HG03457 (cell line): ENCODE measurements around the gene EIF4G1.
A peak's percentile ranks its signal among the peaks of the same experiment; 100 is the strongest.
"Not testable (repeated sequence)": the region's sequence is repeated elsewhere in the genome, so short reads cannot be mapped to it uniquely, and the experiment has no call there.

Experiments
- ATAC-seq: cut with Tn5 transposase; IDR thresholded peaks from one replicate; pipeline ENCODE4 v1.9.1; 2021; ENCODE audit warnings: moderate number of reproducible peaks; ENCODE audit not compliant: unreplicated experiment

The EIF4G1 gene, protein sequence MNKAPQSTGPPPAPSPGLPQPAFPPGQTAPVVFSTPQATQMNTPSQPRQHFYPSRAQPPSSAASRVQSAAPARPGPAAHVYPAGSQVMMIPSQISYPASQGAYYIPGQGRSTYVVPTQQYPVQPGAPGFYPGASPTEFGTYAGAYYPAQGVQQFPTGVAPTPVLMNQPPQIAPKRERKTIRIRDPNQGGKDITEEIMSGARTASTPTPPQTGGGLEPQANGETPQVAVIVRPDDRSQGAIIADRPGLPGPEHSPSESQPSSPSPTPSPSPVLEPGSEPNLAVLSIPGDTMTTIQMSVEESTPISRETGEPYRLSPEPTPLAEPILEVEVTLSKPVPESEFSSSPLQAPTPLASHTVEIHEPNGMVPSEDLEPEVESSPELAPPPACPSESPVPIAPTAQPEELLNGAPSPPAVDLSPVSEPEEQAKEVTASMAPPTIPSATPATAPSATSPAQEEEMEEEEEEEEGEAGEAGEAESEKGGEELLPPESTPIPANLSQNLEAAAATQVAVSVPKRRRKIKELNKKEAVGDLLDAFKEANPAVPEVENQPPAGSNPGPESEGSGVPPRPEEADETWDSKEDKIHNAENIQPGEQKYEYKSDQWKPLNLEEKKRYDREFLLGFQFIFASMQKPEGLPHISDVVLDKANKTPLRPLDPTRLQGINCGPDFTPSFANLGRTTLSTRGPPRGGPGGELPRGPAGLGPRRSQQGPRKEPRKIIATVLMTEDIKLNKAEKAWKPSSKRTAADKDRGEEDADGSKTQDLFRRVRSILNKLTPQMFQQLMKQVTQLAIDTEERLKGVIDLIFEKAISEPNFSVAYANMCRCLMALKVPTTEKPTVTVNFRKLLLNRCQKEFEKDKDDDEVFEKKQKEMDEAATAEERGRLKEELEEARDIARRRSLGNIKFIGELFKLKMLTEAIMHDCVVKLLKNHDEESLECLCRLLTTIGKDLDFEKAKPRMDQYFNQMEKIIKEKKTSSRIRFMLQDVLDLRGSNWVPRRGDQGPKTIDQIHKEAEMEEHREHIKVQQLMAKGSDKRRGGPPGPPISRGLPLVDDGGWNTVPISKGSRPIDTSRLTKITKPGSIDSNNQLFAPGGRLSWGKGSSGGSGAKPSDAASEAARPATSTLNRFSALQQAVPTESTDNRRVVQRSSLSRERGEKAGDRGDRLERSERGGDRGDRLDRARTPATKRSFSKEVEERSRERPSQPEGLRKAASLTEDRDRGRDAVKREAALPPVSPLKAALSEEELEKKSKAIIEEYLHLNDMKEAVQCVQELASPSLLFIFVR (N-terminal part only)

DNA sequence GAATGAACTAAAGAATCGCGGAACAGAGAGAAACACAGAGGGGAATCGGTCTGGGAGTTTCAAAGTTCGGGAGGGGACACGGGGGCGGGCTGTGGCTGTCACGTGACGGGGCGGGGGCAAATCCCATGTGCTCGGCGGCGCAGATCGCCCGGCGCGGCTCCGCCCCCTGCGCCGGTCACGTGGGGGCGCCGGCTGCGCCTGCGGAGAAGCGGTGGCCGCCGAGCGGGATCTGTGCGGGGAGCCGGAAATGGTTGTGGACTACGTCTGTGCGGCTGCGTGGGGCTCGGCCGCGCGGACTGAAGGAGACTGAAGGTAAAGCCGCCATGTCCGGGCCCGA is at the start of gene EIF4G1:
Gene EIF4G1 (plus strand): TSS at position 244 of the 337 bp plus-strand sequence. CDS start 1,191 bp downstream, outside the sequence.
- ATAC-seq: peak; percentile 71

DNA sequence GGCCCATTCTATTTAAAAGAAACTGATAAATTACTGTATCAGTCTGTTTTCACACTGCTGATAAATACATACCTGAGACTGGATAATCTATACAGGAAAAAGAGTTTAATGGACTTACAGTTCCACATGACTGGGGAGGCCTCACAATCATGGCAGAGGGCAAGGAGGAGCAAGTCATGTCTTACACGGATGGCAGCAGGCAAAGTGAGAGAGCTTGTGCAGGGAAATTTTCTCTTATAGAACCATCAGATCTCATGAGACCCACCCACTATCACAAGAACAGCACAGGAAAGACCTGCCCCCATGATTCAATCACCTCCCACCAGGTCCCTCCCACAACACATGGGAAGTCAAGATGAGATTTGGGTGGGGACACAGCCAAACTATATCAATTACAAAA is 47.2 kb upstream of the EIF4G1 start:
- not testable (repeated sequence) for ATAC-seq

DNA sequence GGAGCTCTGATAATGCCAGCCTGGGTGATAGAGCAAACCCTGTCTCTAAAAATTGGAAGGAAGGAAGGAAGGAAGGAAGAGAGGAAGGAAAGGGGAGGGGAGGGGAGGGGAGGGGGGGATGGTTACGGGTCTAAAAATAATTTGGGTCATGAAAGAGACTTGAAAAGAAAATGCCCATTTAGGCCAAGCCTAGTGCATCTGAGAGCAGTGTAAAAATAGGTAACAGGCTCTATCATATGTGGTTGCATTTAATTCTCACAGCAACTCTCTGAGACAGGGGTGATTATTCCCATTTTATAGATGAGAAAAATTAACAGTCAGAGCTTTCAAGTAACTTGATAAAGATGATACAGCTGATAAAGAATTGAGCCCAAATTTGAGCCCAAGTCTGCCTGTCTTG is 42.1 kb upstream of the EIF4G1 start:
- no peak for ATAC-seq

DNA sequence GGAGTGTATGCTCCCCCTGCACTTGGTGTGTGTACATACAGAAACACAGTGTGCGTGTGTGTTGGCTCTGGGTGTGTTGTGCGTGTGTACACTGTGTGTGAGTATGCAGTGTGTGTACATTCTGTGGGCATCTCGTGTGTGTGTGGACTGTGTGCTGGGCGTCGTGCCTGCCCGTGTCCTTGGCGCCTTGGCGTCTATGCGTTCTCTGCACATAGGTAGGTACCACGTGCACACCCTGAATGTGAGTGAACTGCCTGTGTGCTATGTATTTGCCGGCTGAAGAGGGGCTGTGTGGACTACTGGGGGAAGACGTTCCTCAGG is 39.1 kb upstream of the EIF4G1 start:
- ATAC-seq: no peak

DNA sequence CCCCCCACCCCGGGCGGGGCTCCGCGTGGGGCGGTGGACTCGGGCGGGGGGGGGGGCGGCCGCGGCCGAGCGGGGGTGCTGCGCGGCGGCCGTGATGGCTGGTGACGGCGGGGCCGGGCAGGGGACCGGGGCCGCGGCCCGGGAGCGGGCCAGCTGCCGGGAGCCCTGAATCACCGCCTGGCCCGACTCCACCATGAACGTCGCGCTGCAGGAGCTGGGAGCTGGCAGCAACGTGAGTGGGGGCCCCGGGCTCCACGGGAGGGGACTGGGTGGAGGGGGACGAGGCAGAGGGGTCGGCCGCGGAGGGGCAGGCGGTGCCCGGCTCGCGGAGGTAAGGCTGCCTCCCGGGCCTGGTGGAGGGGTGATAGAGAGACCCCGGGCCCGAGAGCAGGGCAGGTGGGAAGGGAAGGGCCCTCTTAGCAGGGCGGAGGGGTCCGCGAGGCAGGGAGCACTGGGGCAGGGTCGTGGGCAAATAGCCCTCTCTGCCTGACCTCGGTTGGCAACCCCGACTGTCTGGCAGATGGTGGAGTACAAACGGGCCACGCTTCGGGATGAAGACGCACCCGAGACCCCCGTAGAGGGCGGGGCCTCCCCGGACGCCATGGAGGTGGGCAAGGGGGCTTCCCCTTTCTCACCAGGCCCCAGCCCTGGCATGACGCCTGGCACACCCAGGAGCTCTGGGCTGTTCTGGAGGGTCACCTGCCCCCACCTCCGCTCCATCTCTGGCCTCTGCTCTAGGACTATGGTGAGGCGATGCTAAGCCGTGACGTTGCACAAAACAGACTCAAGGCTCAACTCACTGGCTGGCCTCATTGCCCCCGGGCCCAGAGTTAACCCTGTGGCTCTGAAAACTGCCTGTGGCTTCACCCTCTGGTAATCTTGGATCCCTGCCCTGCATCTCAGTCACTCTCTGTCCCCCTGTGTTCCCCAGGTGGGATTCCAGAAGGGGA is 38.2 kb upstream of the EIF4G1 start, which contains the start of gene ECE2:
Gene ECE2 (plus strand): TSS at position 62 of the 950 bp plus-strand sequence. CDS start 132 bp downstream, at position 194.
- no peak for ATAC-seq

DNA sequence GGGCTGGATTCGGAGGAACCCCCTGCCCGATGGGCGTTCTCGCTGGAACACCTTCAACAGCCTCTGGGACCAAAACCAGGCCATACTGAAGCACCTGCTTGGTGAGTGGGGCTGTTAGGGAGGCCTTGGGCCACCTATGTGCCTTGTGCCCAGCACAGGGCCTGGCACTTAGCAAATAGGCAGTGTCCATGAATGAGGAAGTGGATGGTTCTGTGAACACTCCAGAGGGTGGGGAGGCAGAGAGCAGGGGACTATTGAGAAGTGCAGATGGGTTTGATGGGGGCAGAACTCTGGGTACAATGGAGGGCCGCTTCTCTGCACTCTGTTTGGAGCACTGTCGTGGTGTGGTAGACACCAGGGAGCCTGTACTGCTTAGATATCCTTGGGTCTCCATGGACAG is 37.0 kb upstream of the EIF4G1 start:
- ATAC-seq: no peak

DNA sequence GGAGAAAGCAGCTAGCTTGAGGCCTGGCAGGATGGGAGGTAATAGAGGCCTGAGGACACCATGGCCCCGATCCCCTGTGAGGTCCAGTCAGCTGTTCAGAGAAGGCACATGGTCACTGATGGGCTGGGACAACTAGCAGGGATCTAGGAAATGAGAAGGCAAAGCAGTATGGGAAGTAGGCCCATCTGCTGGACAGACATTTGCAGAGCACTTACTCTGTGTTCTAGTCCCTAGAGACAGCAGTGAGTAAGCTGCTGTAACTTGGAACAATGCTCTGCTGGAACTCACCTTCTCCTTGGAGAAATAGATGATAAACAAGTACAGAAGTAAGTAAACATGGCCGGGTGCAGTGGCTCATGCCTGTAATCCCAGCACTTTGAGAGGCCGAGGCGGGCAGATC is 31.5 kb upstream of the EIF4G1 start:
- ATAC-seq: no peak

DNA sequence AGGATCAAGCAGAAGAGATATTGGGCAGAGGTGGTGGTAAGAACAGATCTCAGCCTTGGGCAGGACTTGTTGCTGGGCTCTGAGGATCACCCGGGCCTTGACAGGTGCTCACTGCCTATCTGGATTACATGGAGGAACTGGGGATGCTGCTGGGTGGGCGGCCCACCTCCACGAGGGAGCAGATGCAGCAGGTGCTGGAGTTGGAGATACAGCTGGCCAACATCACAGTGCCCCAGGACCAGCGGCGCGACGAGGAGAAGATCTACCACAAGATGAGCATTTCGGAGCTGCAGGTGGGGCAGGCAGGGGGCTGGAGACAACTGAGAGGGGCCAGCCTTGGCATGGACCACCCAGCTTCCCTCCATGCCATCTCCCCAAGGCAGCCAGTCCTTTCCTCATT is 30.7 kb upstream of the EIF4G1 start:
- no peak for ATAC-seq

DNA sequence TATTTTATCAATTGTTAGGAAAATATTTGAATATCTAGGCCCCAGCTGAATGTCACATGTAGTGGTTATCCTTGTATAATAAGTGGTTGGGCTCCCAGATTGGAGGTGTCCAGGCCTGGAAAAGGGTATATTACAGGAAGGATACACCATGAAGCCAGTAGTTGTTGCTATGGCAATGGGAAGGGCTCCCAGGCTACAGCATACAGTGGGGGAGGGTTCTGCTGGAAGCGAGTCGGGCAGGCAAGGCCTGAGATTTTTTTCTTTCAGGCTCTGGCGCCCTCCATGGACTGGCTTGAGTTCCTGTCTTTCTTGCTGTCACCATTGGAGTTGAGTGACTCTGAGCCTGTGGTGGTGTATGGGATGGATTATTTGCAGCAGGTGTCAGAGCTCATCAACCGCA is 29.7 kb upstream of the EIF4G1 start:
- ATAC-seq: no peak

DNA sequence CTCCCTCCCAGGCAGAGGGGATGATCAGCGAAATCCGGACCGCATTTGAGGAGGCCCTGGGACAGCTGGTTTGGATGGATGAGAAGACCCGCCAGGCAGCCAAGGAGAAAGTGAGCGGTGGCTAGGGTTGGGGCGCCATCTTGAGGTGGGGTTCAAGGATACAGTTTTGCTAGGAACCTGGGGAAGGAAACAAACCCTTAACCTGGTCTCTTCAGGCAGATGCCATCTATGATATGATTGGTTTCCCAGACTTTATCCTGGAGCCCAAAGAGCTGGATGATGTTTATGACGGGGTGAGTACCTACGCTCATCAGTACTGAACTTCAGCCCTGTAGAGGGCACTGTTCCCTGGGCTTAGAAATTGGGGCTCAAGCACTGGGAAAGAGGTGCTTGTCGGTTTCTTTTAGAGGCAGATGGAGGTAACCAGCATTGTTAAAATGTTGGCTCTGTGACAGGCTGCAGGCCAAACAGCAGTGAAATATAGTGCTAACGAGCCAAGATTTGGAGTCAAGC is 24.9 kb upstream of the EIF4G1 start:
- ATAC-seq: no peak

DNA sequence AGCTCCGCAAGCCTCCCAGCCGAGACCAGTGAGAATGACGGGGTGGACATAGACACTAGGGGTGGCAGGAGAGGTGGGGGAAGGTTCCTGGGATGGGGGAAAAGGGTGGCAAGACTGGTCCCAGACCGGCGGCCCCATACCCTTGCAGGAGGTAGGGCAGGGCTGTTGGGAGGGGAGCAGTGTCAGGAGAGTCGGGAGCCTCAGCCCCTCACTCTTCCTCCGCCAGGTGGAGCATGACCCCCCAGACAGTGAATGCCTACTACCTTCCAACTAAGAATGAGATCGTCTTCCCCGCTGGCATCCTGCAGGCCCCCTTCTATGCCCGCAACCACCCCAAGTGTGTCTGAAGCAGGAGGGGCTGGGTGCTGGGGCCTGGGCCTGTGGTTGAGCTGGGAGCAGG is 24.1 kb upstream of the EIF4G1 start:
- no peak for ATAC-seq

DNA sequence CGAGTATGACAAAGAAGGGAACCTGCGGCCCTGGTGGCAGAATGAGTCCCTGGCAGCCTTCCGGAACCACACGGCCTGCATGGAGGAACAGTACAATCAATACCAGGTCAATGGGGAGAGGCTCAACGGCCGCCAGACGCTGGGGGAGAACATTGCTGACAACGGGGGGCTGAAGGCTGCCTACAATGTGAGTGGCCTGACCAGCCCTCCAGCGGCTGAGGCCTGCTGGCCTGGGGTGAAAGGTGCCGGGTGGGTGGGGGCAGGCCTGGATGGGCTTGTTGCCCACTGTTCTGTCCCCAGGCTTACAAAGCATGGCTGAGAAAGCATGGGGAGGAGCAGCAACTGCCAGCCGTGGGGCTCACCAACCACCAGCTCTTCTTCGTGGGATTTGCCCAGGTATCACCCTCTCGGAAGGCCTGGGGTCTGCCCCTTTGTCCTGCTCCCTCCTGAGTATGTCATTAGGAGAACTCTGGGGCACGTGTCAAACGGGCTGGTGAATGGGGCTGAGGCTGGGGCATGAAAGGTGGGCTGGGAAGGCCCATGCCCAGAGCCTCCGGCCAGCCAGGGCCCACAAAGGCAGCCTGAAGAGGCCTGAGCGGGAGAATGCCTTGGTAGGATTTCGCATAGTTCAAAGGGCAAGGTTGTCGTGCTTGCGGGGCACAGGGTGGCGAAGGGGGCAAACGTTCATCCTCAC is 23.2 kb upstream of the EIF4G1 start:
- ATAC-seq: no peak

DNA sequence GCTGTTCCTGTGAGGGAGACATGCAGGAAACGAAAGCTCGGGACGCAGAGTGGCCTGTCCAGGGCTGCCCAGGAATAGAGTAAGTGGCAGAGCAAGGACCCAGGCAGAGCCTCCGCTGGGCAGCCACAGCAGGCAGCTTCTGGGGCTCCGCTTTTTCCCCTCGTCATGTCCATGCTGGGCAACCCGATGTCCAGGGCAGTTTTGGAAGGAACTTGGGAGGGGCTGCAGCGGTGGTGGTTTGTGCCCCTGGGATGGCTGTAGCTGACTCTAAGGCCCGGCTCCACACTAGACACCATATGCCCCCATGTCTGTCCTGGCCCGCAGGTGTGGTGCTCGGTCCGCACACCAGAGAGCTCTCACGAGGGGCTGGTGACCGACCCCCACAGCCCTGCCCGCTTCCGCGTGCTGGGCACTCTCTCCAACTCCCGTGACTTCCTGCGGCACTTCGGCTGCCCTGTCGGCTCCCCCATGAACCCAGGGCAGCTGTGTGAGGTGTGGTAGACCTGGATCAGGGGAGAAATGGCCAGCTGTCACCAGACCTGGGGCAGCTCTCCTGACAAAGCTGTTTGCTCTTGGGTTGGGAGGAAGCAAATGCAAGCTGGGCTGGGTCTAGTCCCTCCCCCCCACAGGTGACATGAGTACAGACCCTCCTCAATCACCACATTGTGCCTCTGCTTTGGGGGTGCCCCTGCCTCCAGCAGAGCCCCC is 22.5 kb upstream of the EIF4G1 start:
- ATAC-seq: no peak

DNA sequence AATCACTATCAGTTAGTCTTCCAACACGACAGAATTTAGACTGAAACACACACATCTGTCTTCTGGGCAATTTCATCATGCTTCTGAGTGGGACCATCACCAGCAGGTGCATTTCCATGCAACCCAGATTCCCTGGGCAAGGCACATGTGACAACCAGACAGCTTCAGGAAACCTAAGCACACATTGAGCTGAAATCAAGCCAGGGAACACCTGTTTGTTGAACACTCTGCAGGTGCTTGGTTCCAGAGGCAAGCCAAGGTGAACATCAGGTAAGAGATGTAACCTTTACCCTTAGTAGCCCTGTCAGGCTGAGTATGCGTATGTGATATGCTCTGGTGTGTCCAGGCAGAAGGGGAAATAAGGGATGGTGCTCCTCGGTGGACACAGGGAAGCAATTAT is 18.6 kb upstream of the EIF4G1 start:
- no peak for ATAC-seq

DNA sequence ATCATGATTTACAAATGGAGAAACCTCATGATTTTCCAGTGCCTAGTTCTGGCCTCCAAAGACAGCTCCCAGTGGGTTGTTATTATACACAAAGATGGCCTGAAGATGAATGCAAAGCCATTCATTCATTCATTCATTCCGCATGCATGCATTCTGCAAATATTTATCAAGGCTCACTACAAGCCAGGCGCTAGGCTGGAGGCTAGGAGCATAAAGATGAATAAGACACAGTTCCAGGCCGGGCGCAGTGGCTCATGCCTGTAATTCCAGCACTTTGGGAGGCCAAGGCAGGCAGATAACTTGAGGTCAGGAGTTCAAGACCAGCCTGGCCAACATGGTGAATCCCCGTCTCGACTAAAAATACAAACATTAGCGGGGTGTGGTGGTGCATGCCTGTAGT is 17.8 kb upstream of the EIF4G1 start:
- ATAC-seq: no peak

DNA sequence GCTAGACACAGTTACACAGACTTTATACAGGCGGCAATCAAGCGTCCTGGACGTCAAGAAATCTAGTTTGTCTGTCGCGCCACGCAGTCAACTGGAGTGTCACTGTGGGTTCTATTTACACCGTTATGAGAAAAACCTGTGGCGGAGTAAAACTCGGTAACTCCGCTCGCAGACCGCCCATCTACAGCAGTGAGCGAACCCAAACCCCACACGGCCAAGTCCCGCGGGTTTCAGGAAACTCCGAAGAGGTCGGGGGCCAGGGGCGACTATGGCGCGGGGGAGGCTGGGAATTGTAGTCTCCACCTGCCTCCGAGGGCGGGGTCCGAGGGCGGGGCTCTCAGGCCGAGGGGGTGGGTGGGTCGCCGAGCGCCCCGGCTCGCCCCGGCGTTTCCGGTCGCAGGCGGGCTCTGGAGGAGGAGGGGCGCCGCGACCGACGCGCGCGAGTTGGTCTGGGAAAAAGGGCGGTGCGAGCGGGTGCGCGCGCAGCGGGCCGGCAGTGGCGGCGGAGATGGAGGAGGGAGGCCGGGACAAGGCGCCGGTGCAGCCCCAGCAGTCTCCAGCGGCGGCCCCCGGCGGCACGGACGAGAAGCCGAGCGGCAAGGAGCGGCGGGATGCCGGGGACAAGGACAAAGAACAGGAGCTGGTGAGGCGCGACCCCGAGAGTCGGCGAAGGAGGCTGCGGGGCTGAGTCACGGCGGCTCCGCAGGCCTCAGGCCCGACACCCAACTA is 15.5 kb upstream of the EIF4G1 start, which contains the start of gene PSMD2:
Gene PSMD2 (plus strand): TSS at position 483 of the 729 bp plus-strand sequence. CDS start 26 bp downstream, at position 509.
- ATAC-seq: peak; percentile 84

DNA sequence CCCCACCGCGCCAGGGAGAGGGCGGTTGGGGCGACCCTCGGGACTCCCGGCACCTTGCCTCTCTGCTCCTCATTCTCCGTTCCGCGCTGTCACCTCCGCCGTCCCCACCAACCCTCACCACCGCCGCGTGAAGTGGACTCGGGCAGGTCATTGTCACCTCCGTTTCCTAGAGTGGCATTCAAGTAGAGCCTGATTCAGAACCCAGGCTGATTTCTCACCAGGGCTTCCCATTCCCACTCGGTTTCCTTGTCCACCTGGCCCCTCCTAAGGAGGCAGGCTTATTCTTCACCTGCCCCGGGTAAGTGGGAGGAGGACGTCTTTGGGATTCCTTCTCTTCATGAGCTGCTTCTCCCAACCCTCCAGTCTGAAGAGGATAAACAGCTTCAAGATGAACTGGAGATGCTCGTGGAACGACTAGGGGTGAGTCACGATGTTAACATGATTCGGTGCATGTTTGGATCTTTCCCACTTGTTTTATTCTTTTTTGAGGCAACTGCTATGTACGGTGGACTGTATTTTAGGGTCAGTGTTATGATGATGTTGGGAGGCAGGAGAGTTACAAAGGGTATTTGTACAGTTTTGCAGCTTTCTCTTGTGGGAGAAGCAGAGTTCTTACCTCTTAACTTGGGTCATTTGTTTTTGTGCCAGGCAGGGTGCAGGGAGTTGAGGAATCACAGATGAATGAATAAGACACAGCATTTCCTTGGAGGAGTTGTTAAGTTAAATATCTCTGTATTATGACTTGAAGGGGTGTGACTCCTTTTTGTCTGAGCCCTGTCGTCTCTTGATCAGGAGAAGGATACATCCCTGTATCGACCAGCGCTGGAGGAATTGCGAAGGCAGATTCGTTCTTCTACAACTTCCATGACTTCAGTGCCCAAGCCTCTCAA is 14.7 kb upstream of the EIF4G1 start:
- ATAC-seq: no peak
